Measurements from ENCODE around the gene TBC1D23. TPM values are rescaled to one million over a fixed set of nuclear protein-coding genes. Genes with fewer than 3 reads are reported as not detected.

TBC1D23 gene
- total RNA-seq, 1 experiment from 2014 or later = 20.6 TPM

- H3K27me3 ChIP-seq (ENCODE audit: low read length) = no peaks in the 10 kb centered on the region
- no peaks in the 10 kb centered on the region for H4K20me1 ChIP-seq (ENCODE audit: insufficient read depth, low read depth, low read length)
- no peak for DNase-seq
- no peaks in the 10 kb centered on the region for H3K9me2 ChIP-seq (replicated peaks; ENCODE audit: insufficient read depth, low read length)
- no peaks in the 10 kb centered on the region for H3K36me3 ChIP-seq (ENCODE audit: insufficient read depth, low read length)
- no peak overlapping the region for H2AFZ ChIP-seq (ENCODE audit: low read length)
- H3K9me3 ChIP-seq (ENCODE audit: low read length) = no peaks in the 10 kb centered on the region
- H3K79me2 ChIP-seq (ENCODE audit: low read length) = no peaks in the 10 kb centered on the region
- H3K27ac ChIP-seq (ENCODE audit: low read length) = no peak overlapping the region
- no peak overlapping the region for H3K4me3 ChIP-seq (ENCODE audit: low read length)
- no peak overlapping the region for H3K9ac ChIP-seq (ENCODE audit: low read length)
- H3K4me2 ChIP-seq (ENCODE audit: low read depth, low read length, poor library complexity, severe bottlenecking) = no peak overlapping the region
- H3K4me1 ChIP-seq (ENCODE audit: low read length) = peaks cover 6% of the 10 kb centered on the region
These were observed 27.6 kb downstream of the TBC1D23 start for GRCh38 chr3:100288288-100288894.

GRCh38 chr3:100289339-100289738, 28.5 kb downstream of the TBC1D23 start:
- Histone ChIP-seq H3K27ac (ENCODE audit: low read length) (no peak overlapping the region), H3K9ac (ENCODE audit: low read length) (no peak overlapping the region)
- DNase-seq = no peak

DNA sequence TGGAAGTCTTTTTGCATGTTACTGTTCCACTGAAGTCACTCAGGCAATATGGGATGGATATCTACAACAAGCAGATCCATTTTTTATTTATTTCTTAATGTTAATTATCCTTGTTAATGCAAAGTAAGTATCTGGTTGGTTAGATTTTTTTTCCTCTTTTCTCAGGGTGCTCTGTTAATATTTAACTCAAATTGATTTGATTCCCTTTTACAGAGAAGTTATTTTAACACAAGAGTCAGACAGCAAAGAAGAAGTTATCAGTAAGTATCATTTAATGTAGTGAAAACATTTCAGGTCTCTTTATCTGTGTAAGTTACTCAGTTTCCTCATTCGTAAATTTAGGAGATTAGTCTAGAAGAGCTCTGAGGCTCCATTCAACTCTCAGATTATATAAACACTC, 34.3 kb downstream of the TBC1D23 start:
- no peaks in the 10 kb centered on the region for H3K27me3 ChIP-seq (ENCODE audit: low read length)
- no peaks in the 10 kb centered on the region for H3K9me3 ChIP-seq (ENCODE audit: low read length)
- no peaks in the 10 kb centered on the region for H3K4me1 ChIP-seq (ENCODE audit: low read length)
- H2AFZ ChIP-seq (ENCODE audit: low read length) = no peak overlapping the region
- 0 out of 2 replicates have a peak, but pooled peaks cover 2% of the 10 kb centered on the region for H3K36me3 ChIP-seq (ENCODE audit: insufficient read depth, low read length)
- no peak overlapping the region for H3K4me3 ChIP-seq (ENCODE audit: low read length)
- no peak overlapping the region for H3K27ac ChIP-seq (ENCODE audit: low read length)
- no peak for DNase-seq
- H3K9ac ChIP-seq (ENCODE audit: low read length) = no peak overlapping the region
- H3K79me2 ChIP-seq (ENCODE audit: low read length) = no peaks in the 10 kb centered on the region
- H3K9me2 ChIP-seq (replicated peaks; ENCODE audit: insufficient read depth, low read length) = no peaks in the 10 kb centered on the region
- H3K4me2 ChIP-seq (ENCODE audit: low read depth, low read length, poor library complexity, severe bottlenecking) = no peak overlapping the region
- H4K20me1 ChIP-seq (ENCODE audit: insufficient read depth, low read depth, low read length) = no peaks in the 10 kb centered on the region

More at GRCh38 chr3:100289339-100289738, 28.5 kb downstream of the TBC1D23 start:
- H3K9me2 ChIP-seq (replicated peaks; ENCODE audit: insufficient read depth, low read length) = no peaks in the 10 kb centered on the region
- no peaks in the 10 kb centered on the region for H3K79me2 ChIP-seq (ENCODE audit: low read length)
- H3K27me3 ChIP-seq (ENCODE audit: low read length) = no peaks in the 10 kb centered on the region
- no peaks in the 10 kb centered on the region for H3K36me3 ChIP-seq (ENCODE audit: insufficient read depth, low read length)
- peaks cover 6% of the 10 kb centered on the region for H3K4me1 ChIP-seq (ENCODE audit: low read length)
- H3K4me2 ChIP-seq (ENCODE audit: low read depth, low read length, poor library complexity, severe bottlenecking) = no peak overlapping the region
- no peaks in the 10 kb centered on the region for H3K9me3 ChIP-seq (ENCODE audit: low read length)
- no peak overlapping the region for H3K4me3 ChIP-seq (ENCODE audit: low read length)
- H2AFZ ChIP-seq (ENCODE audit: low read length) = no peak overlapping the region
- no peaks in the 10 kb centered on the region for H4K20me1 ChIP-seq (ENCODE audit: insufficient read depth, low read depth, low read length)

- H3K4me1 ChIP-seq (ENCODE audit: low read length) = no peaks in the 10 kb centered on the region
- no peaks in the 10 kb centered on the region for H3K27me3 ChIP-seq (ENCODE audit: low read length)
- H3K9me2 ChIP-seq (replicated peaks; ENCODE audit: insufficient read depth, low read length) = no peaks in the 10 kb centered on the region
- no peak overlapping the region for H3K27ac ChIP-seq (ENCODE audit: low read length)
- no peaks in the 10 kb centered on the region for H4K20me1 ChIP-seq (ENCODE audit: insufficient read depth, low read depth, low read length)
- H3K36me3 ChIP-seq (ENCODE audit: insufficient read depth, low read length) = 0 out of 2 replicates have a peak, but pooled peaks cover 2% of the 10 kb centered on the region
- H3K9me3 ChIP-seq (ENCODE audit: low read length) = no peaks in the 10 kb centered on the region
- H3K79me2 ChIP-seq (ENCODE audit: low read length) = no peaks in the 10 kb centered on the region
- no peak overlapping the region for H3K9ac ChIP-seq (ENCODE audit: low read length)
- no peak overlapping the region for H3K4me3 ChIP-seq (ENCODE audit: low read length)
- H3K4me2 ChIP-seq (ENCODE audit: low read depth, low read length, poor library complexity, severe bottlenecking) = no peak overlapping the region
- DNase-seq = no peak
- H2AFZ ChIP-seq (ENCODE audit: low read length) = no peak overlapping the region
These were observed 37.0 kb downstream of the TBC1D23 start for GRCh38 chr3:100297784-100298183.

DNA sequence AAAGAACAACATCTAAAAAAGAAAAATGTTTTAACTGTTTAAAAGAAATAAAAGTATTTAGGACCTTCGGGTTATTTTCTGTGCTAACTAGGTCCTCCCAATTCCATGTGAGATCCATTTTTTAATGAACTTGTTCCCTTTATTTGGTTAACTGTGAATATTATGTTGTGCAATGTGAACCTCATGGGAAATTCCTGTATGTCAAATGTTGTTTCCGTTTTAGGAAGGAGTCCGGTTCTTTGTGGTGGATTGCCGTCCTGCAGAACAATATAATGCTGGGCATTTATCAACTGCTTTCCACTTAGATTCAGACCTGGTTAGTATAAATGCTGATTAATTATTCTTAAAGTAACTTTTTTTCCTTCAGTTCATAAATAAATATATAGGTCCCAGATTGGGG, 38.2 kb downstream of the TBC1D23 start:
- Histone ChIP-seq H3K9me2 (replicated peaks; ENCODE audit: insufficient read depth, low read length) (no peaks in the 10 kb centered on the region), H3K79me2 (ENCODE audit: low read length) (no peaks in the 10 kb centered on the region), H3K4me3 (ENCODE audit: low read length) (no peak overlapping the region), H3K36me3 (ENCODE audit: insufficient read depth, low read length) (0 out of 2 replicates have a peak, but pooled peaks cover 2% of the 10 kb centered on the region), H3K27me3 (ENCODE audit: low read length) (no peaks in the 10 kb centered on the region), H3K9ac (ENCODE audit: low read length) (no peak overlapping the region), H3K4me1 (ENCODE audit: low read length) (no peaks in the 10 kb centered on the region), H4K20me1 (ENCODE audit: insufficient read depth, low read depth, low read length) (no peaks in the 10 kb centered on the region), H3K9me3 (ENCODE audit: low read length) (no peaks in the 10 kb centered on the region), H3K4me2 (ENCODE audit: low read depth, low read length, poor library complexity, severe bottlenecking) (no peak overlapping the region), H3K27ac (ENCODE audit: low read length) (no peak overlapping the region), H2AFZ (ENCODE audit: low read length) (no peak overlapping the region)
- DNase-seq = no peak

- no peaks in the 10 kb centered on the region for H3K79me2 ChIP-seq (ENCODE audit: low read length)
- no peaks in the 10 kb centered on the region for H3K9me2 ChIP-seq (replicated peaks; ENCODE audit: insufficient read depth, low read length)
- no peak overlapping the region for H3K9ac ChIP-seq (ENCODE audit: low read length)
- peaks cover 7% of the 10 kb centered on the region for H3K4me1 ChIP-seq (ENCODE audit: low read length)
- H2AFZ ChIP-seq (ENCODE audit: low read length) = no peak overlapping the region
- no peak overlapping the region for H3K4me2 ChIP-seq (ENCODE audit: low read depth, low read length, poor library complexity, severe bottlenecking)
- H3K36me3 ChIP-seq (ENCODE audit: insufficient read depth, low read length) = no peaks in the 10 kb centered on the region
- H3K27ac ChIP-seq (ENCODE audit: low read length) = no peak overlapping the region
- H3K9me3 ChIP-seq (ENCODE audit: low read length) = no peaks in the 10 kb centered on the region
- H4K20me1 ChIP-seq (ENCODE audit: insufficient read depth, low read depth, low read length) = no peaks in the 10 kb centered on the region
- H3K27me3 ChIP-seq (ENCODE audit: low read length) = no peaks in the 10 kb centered on the region
- DNase-seq = no peak
- no peak overlapping the region for H3K4me3 ChIP-seq (ENCODE audit: low read length)
These were observed 45.9 kb downstream of the TBC1D23 start for GRCh38 chr3:100306695-100307094.

DNA sequence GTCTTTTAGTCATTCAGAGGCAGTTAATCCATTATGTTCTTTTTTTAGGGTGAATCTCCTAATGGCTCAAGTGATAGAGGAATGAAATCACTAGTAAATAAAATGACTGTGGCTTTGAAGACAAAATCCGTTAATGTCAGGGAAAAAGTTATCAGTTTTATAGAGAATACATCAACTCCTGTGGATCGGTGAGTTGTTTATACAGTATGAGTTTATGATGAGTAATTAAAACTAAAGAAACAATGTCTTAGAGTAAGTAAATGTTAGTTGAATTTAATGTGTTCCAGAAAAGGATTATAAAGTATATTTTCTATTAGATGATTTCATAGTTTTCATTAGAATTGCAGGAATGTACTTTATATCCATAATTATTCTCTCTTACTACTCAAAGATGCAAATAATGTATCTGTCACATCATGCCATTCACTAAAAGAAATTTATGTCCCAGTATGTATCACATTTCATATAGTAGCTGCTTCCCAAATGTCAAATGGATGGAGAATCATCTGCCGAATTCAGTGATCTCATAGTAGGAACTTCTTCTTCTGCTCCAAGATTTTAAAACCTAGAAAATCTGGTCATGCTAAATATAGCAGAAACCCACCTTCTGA, 49.7 kb downstream of the TBC1D23 start:
- H2AFZ ChIP-seq (ENCODE audit: low read length) = no peak overlapping the region
- H3K9ac ChIP-seq (ENCODE audit: low read length) = no peak overlapping the region
- peaks cover 14% of the 10 kb centered on the region for H3K4me1 ChIP-seq (ENCODE audit: low read length)
- DNase-seq = no peak
- no peaks in the 10 kb centered on the region for H3K79me2 ChIP-seq (ENCODE audit: low read length)
- H3K4me2 ChIP-seq (ENCODE audit: low read depth, low read length, poor library complexity, severe bottlenecking) = no peak overlapping the region
- H3K9me3 ChIP-seq (ENCODE audit: low read length) = no peaks in the 10 kb centered on the region
- H3K4me3 ChIP-seq (ENCODE audit: low read length) = no peak overlapping the region
- H4K20me1 ChIP-seq (ENCODE audit: insufficient read depth, low read depth, low read length) = no peaks in the 10 kb centered on the region
- H3K36me3 ChIP-seq (ENCODE audit: insufficient read depth, low read length) = no peaks in the 10 kb centered on the region
- no peak overlapping the region for H3K27ac ChIP-seq (ENCODE audit: low read length)
- no peaks in the 10 kb centered on the region for H3K9me2 ChIP-seq (replicated peaks; ENCODE audit: insufficient read depth, low read length)
- H3K27me3 ChIP-seq (ENCODE audit: low read length) = no peaks in the 10 kb centered on the region

DNA sequence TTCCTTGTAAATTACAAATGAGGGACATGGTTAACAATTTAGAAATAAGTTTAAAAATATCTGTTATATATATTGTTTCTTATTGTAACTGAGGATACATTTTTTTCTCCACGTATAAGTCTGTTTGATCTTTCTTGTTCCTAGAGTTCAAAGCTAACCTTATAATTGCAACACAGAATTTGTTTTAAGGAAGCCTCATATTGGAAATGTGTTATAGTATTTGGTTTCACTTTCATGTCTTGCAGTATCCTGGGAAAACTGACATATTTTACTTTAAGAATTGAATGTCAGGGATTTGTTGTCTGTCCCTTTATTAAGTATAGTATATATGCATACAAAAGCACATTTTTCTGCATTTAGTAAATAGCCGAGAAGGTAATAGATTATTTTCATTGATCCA, 50.2 kb downstream of the TBC1D23 start:
- peaks cover 14% of the 10 kb centered on the region for H3K4me1 ChIP-seq (ENCODE audit: low read length)
- no peaks in the 10 kb centered on the region for H3K79me2 ChIP-seq (ENCODE audit: low read length)

More for the DNA sequence above, 50.2 kb downstream of the TBC1D23 start:
- Histone ChIP-seq H3K9me2 (replicated peaks; ENCODE audit: insufficient read depth, low read length) (no peaks in the 10 kb centered on the region), H3K27me3 (ENCODE audit: low read length) (no peaks in the 10 kb centered on the region), H3K9me3 (ENCODE audit: low read length) (no peaks in the 10 kb centered on the region), H3K27ac (ENCODE audit: low read length) (no peak overlapping the region), H3K4me2 (ENCODE audit: low read depth, low read length, poor library complexity, severe bottlenecking) (peak overlapping the region; percentile 5), H3K36me3 (ENCODE audit: insufficient read depth, low read length) (no peaks in the 10 kb centered on the region), H3K9ac (ENCODE audit: low read length) (no peak overlapping the region), H2AFZ (ENCODE audit: low read length) (no peak overlapping the region), H4K20me1 (ENCODE audit: insufficient read depth, low read depth, low read length) (no peaks in the 10 kb centered on the region), H3K4me3 (ENCODE audit: low read length) (no peak overlapping the region)
- no peak for DNase-seq
